Smooth muscle cell (in vitro differentiated cells): Measurements from ENCODE around the gene NECTIN1. TPM values are rescaled to one million over a fixed set of nuclear protein-coding genes. Genes with fewer than 3 reads are reported as not detected.
A peak's percentile ranks its signal among the peaks of the same experiment; 100 is the strongest.

Experiments used
- DNase-seq: peaks from one replicate; lab custom pipeline; 2025; ENCODE audit not compliant: unreplicated experiment; lab: John Stamatoyannopoulos, UW
- H2AFZ ChIP-seq: fragments of 200-600 bp; sonication (generic); 2 replicates; pipeline ENCODE4 v1.6.0; 2016; ENCODE audit warnings: antibody characterized with exemption, low read depth, mild to moderate bottlenecking
- H3F3A ChIP-seq: fragments of 200-600 bp; sonication (generic); 2 replicates; pipeline ENCODE4 v1.6.0; 2017; ENCODE audit warnings: antibody characterized with exemption, low read depth
- H3K27ac ChIP-seq: fragments of 200-600 bp; sonication (generic); 2 replicates; pipeline ENCODE4 v1.5.1; 2016; ENCODE audit warnings: low read depth, mild to moderate bottlenecking
- H3K27me3 ChIP-seq: fragments of 200-600 bp; sonication (generic); 2 replicates; pipeline ENCODE4 v1.6.1; 2016; ENCODE audit warnings: low read depth, mild to moderate bottlenecking
- H3K36me3 ChIP-seq: fragments of 200-600 bp; sonication (generic); 2 replicates; pipeline ENCODE4 v1.5.1; 2016; ENCODE audit warnings: low read depth
- H3K4me1 ChIP-seq: fragments of 200-600 bp; sonication (generic); 2 replicates; pipeline ENCODE4 v1.5.1; 2016; ENCODE audit warnings: low read depth
- H3K4me2 ChIP-seq: fragments of 200-600 bp; sonication (generic); 2 replicates; pipeline ENCODE4 v1.6.0; 2016; ENCODE audit warnings: mild to moderate bottlenecking
- H3K4me3 ChIP-seq: fragments of 200-600 bp; sonication (generic); 2 replicates; pipeline ENCODE4 v1.5.1; 2016; ENCODE audit warnings: mild to moderate bottlenecking
- H3K79me2 ChIP-seq: fragments of 200-600 bp; sonication (generic); 2 replicates; pipeline ENCODE4 v1.6.0; 2016; ENCODE audit warnings: low read depth, mild to moderate bottlenecking
- H3K9ac ChIP-seq: fragments of 200-600 bp; sonication (generic); 2 replicates; pipeline ENCODE4 v1.6.0; 2016; ENCODE audit warnings: low read depth
- H3K9me3 ChIP-seq: fragments of 200-600 bp; sonication (generic); replicated peaks from 2 replicates; pipeline ENCODE4 v1.5.1; 2016; ENCODE audit warnings: low read depth
- H4K20me1 ChIP-seq: fragments of 200-600 bp; sonication (generic); 2 replicates; pipeline ENCODE4 v1.6.0; 2016; ENCODE audit warnings: low read depth
- CTCF ChIP-seq: fragments of 200-600 bp; sonication (generic); IDR thresholded peaks from 2 replicates; pipeline ENCODE4 v1.5.1; 2017; ENCODE audit warnings: borderline replicate concordance, mild to moderate bottlenecking, antibody characterized with exemption; ENCODE audit not compliant: insufficient read depth, poor library complexity, severe bottlenecking
- WGBS: methylation state at CpG from one replicate; pipeline ENCODE4 v1.1.7; 2016; ENCODE audit warnings: low lambda C conversion rate; 5-methylcytosine and 5-hydroxymethylcytosine counted together
- polyA plus RNA-seq: library from polyadenylated mRNA; unstranded; fragments of >200 nt; fragmentation: Nextera tagmentation; extraction: Ambion mirVana; gene quantifications from 2 replicates; pipeline ENCODE4 v1.2.1, GENCODE V29; 2016
- total RNA-seq: library from RNA; depleted of rRNA; stranded (reverse); fragments of >200 nt; gene quantifications from 2 replicates; pipeline ENCODE4 v1.2.3, GENCODE V29; 2014

NECTIN1 gene
- total and polyA plus RNA-seq, 2 experiments from 2014 or later = 4.9 to 10.1 TPM

- H3K36me3 ChIP-seq = no peaks in the 10 kb centered on the region
- H4K20me1 ChIP-seq = peaks cover 25% of the 10 kb centered on the region
- DNase-seq = no peak
- no peak overlapping the region for H2AFZ ChIP-seq
- peaks cover 19% of the 10 kb centered on the region for H3K4me1 ChIP-seq
- no peaks in the 10 kb centered on the region for H3K9me3 ChIP-seq
- peak overlapping the region; percentile 69 for H3K27ac ChIP-seq
- peaks cover 20% of the 10 kb centered on the region for H3K79me2 ChIP-seq
- no peak for TF ChIP-seq CTCF
- H3K27me3 ChIP-seq = no peaks in the 10 kb centered on the region
- peaks cover 5% of the 10 kb centered on the region for H3F3A ChIP-seq
- no peak overlapping the region for H3K4me3 ChIP-seq
- no peak overlapping the region for H3K9ac ChIP-seq
- H3K4me2 ChIP-seq = peak overlapping the region; percentile 96
- 76% methylated on average over 6 of the region's 6 CpGs for WGBS
Observed at GRCh38 chr11:119730789-119731386, 1.9 kb upstream of the NECTIN1 start.

- Histone ChIP-seq H3K4me3 (peak overlapping the region; percentile 84), H3K27ac (peak overlapping the region; percentile 69)
Observed at GRCh38 chr11:119729951-119730613, 1.1 kb upstream of the NECTIN1 start.

GRCh38 chr11:119729581-119729927 lies 554 bp upstream of the NECTIN1 start:
- H3K27me3 ChIP-seq = no peaks in the 10 kb centered on the region
- H3K79me2 ChIP-seq = peaks cover 21% of the 10 kb centered on the region
- peak overlapping the region; percentile 96 for H3K4me2 ChIP-seq
- peaks cover 5% of the 10 kb centered on the region for H3F3A ChIP-seq
- H3K36me3 ChIP-seq = no peaks in the 10 kb centered on the region
- H3K9ac ChIP-seq = no peak overlapping the region
- H2AFZ ChIP-seq = peak overlapping the region; percentile 96
- no peak for DNase-seq
- H3K27ac ChIP-seq = peak overlapping the region; percentile 69
- TF ChIP-seq CTCF = no peak
- H3K4me3 ChIP-seq = peak overlapping the region; percentile 84
- peaks cover 31% of the 10 kb centered on the region for H3K4me1 ChIP-seq
- peaks cover 39% of the 10 kb centered on the region for H4K20me1 ChIP-seq
- under 1% methylated on average over 19 of the region's 21 CpGs for WGBS
- no peaks in the 10 kb centered on the region for H3K9me3 ChIP-seq

More at GRCh38 chr11:119729951-119730613, 1.1 kb upstream of the NECTIN1 start:
- H3K27me3 ChIP-seq = no peaks in the 10 kb centered on the region
- peak overlapping the region; percentile 49 for H3K9ac ChIP-seq
- H3K79me2 ChIP-seq = peaks cover 21% of the 10 kb centered on the region
- H3F3A ChIP-seq = peaks cover 5% of the 10 kb centered on the region
- H3K36me3 ChIP-seq = no peaks in the 10 kb centered on the region
- WGBS = 18% methylated on average over 21 of the region's 21 CpGs
- H4K20me1 ChIP-seq = peaks cover 33% of the 10 kb centered on the region
- peaks cover 25% of the 10 kb centered on the region for H3K4me1 ChIP-seq
- H3K4me2 ChIP-seq = peak overlapping the region; percentile 96
- no peaks in the 10 kb centered on the region for H3K9me3 ChIP-seq
- peak; percentile 55 for DNase-seq
- H2AFZ ChIP-seq = peak overlapping the region; percentile 96
- no peak for TF ChIP-seq CTCF
